Measurements from ENCODE around the gene SPRED1.

GRCh38 chr15:38401701-38402100, 149.1 kb downstream of the SPRED1 start:
- no peak for TF ChIP-seq POLR2A (IDR thresholded peaks at IDR 0.05)
- no peak for TF ChIP-seq CTCF (IDR thresholded peaks at IDR 0.05)
